Liver (tissue), 3 donors: ENCODE results near the gene EOGT.

Source experiments
- RAD21 ChIP-seq, 2 donors: IDR thresholded peaks; 2 replicates each; pipeline ENCODE4 v1.6.1; 2016; ENCODE audit warnings: antibody characterized with exemption in 2 of 2, mild to moderate bottlenecking in 2 of 2
- TF ChIP-seq, protein P1 (sequence below): fragments of 150-350 bp; IDR thresholded peaks from 2 replicates; pipeline ENCODE4 v1.5.1; 2017; ENCODE audit warnings: improper control_type of control experiment, low read depth, low read length; ENCODE audit not compliant: missing input control
- donor health status: healthy.
- donor health status: healthy.

DNA sequence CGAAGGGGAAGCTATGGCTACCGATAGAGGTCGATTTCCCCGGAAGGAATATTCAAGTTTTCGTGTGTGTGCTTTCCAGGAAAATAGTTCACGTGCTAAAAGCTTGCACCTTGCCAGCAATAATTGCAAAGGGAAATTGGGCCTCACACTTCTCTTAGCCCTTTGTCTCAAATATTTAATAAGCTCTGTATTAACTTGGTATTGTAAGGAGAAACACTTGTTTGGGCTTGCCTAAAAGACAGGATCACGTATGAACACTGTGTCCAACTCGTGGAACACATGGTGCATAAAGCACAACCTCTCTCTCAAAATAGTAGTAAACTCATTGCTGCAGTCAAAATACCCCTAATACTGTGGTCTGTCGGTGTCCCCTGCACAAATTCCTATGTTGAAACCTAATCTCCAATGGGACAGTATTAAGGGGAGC, 39.0 kb upstream of the EOGT start:
- TF ChIP-seq, protein P1, sequence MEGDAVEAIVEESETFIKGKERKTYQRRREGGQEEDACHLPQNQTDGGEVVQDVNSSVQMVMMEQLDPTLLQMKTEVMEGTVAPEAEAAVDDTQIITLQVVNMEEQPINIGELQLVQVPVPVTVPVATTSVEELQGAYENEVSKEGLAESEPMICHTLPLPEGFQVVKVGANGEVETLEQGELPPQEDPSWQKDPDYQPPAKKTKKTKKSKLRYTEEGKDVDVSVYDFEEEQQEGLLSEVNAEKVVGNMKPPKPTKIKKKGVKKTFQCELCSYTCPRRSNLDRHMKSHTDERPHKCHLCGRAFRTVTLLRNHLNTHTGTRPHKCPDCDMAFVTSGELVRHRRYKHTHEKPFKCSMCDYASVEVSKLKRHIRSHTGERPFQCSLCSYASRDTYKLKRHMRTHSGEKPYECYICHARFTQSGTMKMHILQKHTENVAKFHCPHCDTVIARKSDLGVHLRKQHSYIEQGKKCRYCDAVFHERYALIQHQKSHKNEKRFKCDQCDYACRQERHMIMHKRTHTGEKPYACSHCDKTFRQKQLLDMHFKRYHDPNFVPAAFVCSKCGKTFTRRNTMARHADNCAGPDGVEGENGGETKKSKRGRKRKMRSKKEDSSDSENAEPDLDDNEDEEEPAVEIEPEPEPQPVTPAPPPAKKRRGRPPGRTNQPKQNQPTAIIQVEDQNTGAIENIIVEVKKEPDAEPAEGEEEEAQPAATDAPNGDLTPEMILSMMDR = no peak
- no peak for TF ChIP-seq RAD21 (IDR thresholded peaks at IDR 0.05)
